NCI-H1105 (cell line): ENCODE data around the gene SLC5A11.

Source experiments
- DNase-seq: peaks from one replicate; lab custom pipeline; 2025; lab: John Stamatoyannopoulos, UW

Gene SLC5A11

GRCh38 chr16:24918641-24919040 is 72.9 kb downstream of the SLC5A11 start:
- no peak for DNase-seq

- no peak for DNase-seq
Measured at GRCh38 chr16:24919536-24919935, 73.8 kb downstream of the SLC5A11 start.

GRCh38 chr16:24920568-24920967 is 74.8 kb downstream of the SLC5A11 start:
- no peak for DNase-seq

GRCh38 chr16:24921229-24921628 is 75.5 kb downstream of the SLC5A11 start:
- DNase-seq, result no peak

- DNase-seq, result no peak
Measured at GRCh38 chr16:24925163-24925562, 79.4 kb downstream of the SLC5A11 start.

GRCh38 chr16:24929409-24929808 is 83.6 kb downstream of the SLC5A11 start:
- no peak for DNase-seq

GRCh38 chr16:24930440-24930839 is 84.7 kb downstream of the SLC5A11 start:
- DNase-seq, result no peak

- no peak for DNase-seq
Measured at GRCh38 chr16:24931091-24931490, 85.3 kb downstream of the SLC5A11 start.

GRCh38 chr16:24935336-24935735 is 89.6 kb downstream of the SLC5A11 start:
- no peak for DNase-seq

GRCh38 chr16:24936151-24936550 is 90.4 kb downstream of the SLC5A11 start:
- no peak for DNase-seq

GRCh38 chr16:24939224-24939623 is 93.5 kb downstream of the SLC5A11 start:
- no peak for DNase-seq

GRCh38 chr16:24939738-24940137 is 94.0 kb downstream of the SLC5A11 start:
- DNase-seq, result no peak

- DNase-seq, result no peak
Measured at GRCh38 chr16:24943471-24943870, 97.7 kb downstream of the SLC5A11 start.

- no peak for DNase-seq
Measured at GRCh38 chr16:24944206-24944605, 98.4 kb downstream of the SLC5A11 start.

GRCh38 chr16:24946155-24946554 is 100.4 kb downstream of the SLC5A11 start:
- DNase-seq, result no peak

- DNase-seq, result no peak
Measured at GRCh38 chr16:24950275-24950674, 104.5 kb downstream of the SLC5A11 start.

- DNase-seq, result no peak
Measured at GRCh38 chr16:24953306-24953705, 107.5 kb downstream of the SLC5A11 start.

GRCh38 chr16:24953721-24954120 is 108.0 kb downstream of the SLC5A11 start:
- DNase-seq, result no peak

- DNase-seq, result no peak
Measured at GRCh38 chr16:24954137-24954536, 108.4 kb downstream of the SLC5A11 start.

GRCh38 chr16:24955975-24956731 is 110.4 kb downstream of the SLC5A11 start:
- no peak for DNase-seq

GRCh38 chr16:24957887-24958286 is 112.1 kb downstream of the SLC5A11 start:
- no peak for DNase-seq
